H1 (cell line): ENCODE results near the gene AGBL5. TPM values are rescaled to one million over a fixed set of nuclear protein-coding genes. Genes with fewer than 3 reads are reported as not detected.

Experiments
- CTCF ChIA-PET: fragments of 300-600 bp; sonication (Branson Sonifier 250); formaldehyde crosslinking; loops from one replicate; lab custom pipeline; 2021; ENCODE audit not compliant: partially characterized antibody; lab: Charles Lee
- POLR2A ChIA-PET: fragments of 300-600 bp; sonication (Branson Sonifier 250); formaldehyde crosslinking; loops from one replicate; lab custom pipeline; 2021; ENCODE audit warnings: inconsistent platforms; ENCODE audit not compliant: partially characterized antibody; lab: Charles Lee
- DNase-seq, 2 experiments: peaks; one replicate each; pipeline versions ENCODE4 v3.0.0 to v3.0.0-alpha.2; 2010 to 2022; ENCODE audit warnings: low spot score in 2 of 2, low read depth in 1 of 2, mixed read lengths in 1 of 2
- FAIRE-seq: peaks from 2 replicates; lab custom pipeline; 2011; peaks lifted over from hg19 to GRCh38; lab: Jason Lieb, UNC
- H2AFZ ChIP-seq: 2 replicates; pipeline ENCODE4 v1.8.1; 2012; ENCODE audit warnings: low read length, inconsistent platforms
- H2AK5ac ChIP-seq: 2 replicates; pipeline ENCODE4 v1.6.1; 2013; ENCODE audit warnings: low read depth, low read length
- H2BK120ac ChIP-seq: replicated peaks from 2 replicates; pipeline ENCODE3; 2013; ENCODE audit warnings: low read depth, low read length, inconsistent platforms
- H2BK12ac ChIP-seq: 2 replicates; pipeline ENCODE4 v1.6.1; 2013; ENCODE audit warnings: low read depth, low read length
- H2BK15ac ChIP-seq: 2 replicates; pipeline ENCODE4 v1.6.1; 2013; ENCODE audit warnings: low read length
- H2BK20ac ChIP-seq: 2 replicates; pipeline ENCODE4 v1.6.1; 2013; ENCODE audit warnings: low read length
- H2BK5ac ChIP-seq: 2 replicates; pipeline ENCODE4 v1.6.1; 2013; ENCODE audit warnings: low read depth, low read length
- H3K14ac ChIP-seq: 2 replicates; pipeline ENCODE4 v1.6.1; 2013; ENCODE audit warnings: inconsistent platforms; ENCODE audit not compliant: insufficient read length
- H3K18ac ChIP-seq: 2 replicates; pipeline ENCODE4 v1.6.1; 2013; ENCODE audit warnings: low read length; ENCODE audit errors: extremely low read depth
- H3K23ac ChIP-seq: 2 replicates; pipeline ENCODE4 v1.6.1; 2013; ENCODE audit warnings: inconsistent platforms; ENCODE audit not compliant: insufficient read length
- H3K23me2 ChIP-seq: 2 replicates; pipeline ENCODE4 v1.6.1; 2013; ENCODE audit warnings: low read depth, low read length
- H3K27ac ChIP-seq: 2 replicates; pipeline ENCODE4 v1.6.1; 2011; ENCODE audit warnings: low read depth, low read length, inconsistent platforms
- H3K27me3 ChIP-seq, 4 experiments: replicated peaks in 1 of 4; 1 replicate in 1 of 4; 2 replicates in 3 of 4; pipeline versions ENCODE4 v1.6.1 to v1.8.1; 2011 to 2013; ENCODE audit warnings: low read length in 3 of 4, mild to moderate bottlenecking in 3 of 4, inconsistent platforms in 2 of 4, mixed read lengths in 2 of 4, moderate library complexity in 1 of 4; ENCODE audit not compliant: control insufficient read depth in 3 of 4, insufficient read depth in 3 of 4; ENCODE audit errors: extremely low read depth in 1 of 4
- H3K36me3 ChIP-seq, 4 experiments: 2 replicates each; pipeline versions ENCODE4 v1.6.1 to v1.8.1; 2011 to 2013; ENCODE audit warnings: mild to moderate bottlenecking in 4 of 4, low read length in 3 of 4, moderate library complexity in 2 of 4, control low read depth in 1 of 4, inconsistent platforms in 1 of 4; ENCODE audit not compliant: insufficient read depth in 4 of 4, control insufficient read depth in 2 of 4
- H3K4ac ChIP-seq: replicated peaks from 2 replicates; pipeline ENCODE3; 2013; ENCODE audit warnings: low read length, low read depth, mixed read lengths, inconsistent platforms; ENCODE audit not compliant: insufficient read length
- H3K4me1 ChIP-seq, 4 experiments: replicated peaks in 1 of 4; 1 replicate in 1 of 4; 2 replicates in 3 of 4; pipeline versions ENCODE4 v1.6.1 to v1.8.1; 2011 to 2013; ENCODE audit warnings: low read length in 3 of 4, inconsistent platforms in 2 of 4, mixed read lengths in 1 of 4; ENCODE audit not compliant: insufficient read depth in 4 of 4, control insufficient read depth in 3 of 4
- H3K4me2 ChIP-seq, 2 experiments: 2 replicates each; pipeline versions ENCODE4 v1.6.1 to v1.8.1; 2011 to 2013; ENCODE audit warnings: low read depth in 2 of 2, low read length in 2 of 2, control low read depth in 1 of 2, inconsistent platforms in 1 of 2, mild to moderate bottlenecking in 1 of 2; ENCODE audit not compliant: insufficient read depth in 1 of 2
- H3K4me3 ChIP-seq, 4 experiments: fragments of 200-600, 300-600 bp in 1 of 4; sonication (generic), shearing (Covaris generic), sonication (Bioruptor Twin) in 1 of 4; 2 replicates each; pipeline versions ENCODE4 v1.5.1 to v1.8.1; 2011 to 2016; ENCODE audit warnings: low read length in 4 of 4, low read depth in 3 of 4, control low read depth in 2 of 4, inconsistent platforms in 2 of 4, mild to moderate bottlenecking in 2 of 4, mixed read lengths in 1 of 4, moderate library complexity in 1 of 4; ENCODE audit not compliant: insufficient read depth in 2 of 4; ENCODE audit errors: extremely low read depth in 1 of 4
- H3K56ac ChIP-seq: replicated peaks from 2 replicates; pipeline ENCODE3; 2013; ENCODE audit warnings: low read depth, mild to moderate bottlenecking, mixed read lengths, low read length, inconsistent platforms; ENCODE audit not compliant: insufficient read length
- H3K79me1 ChIP-seq: 2 replicates; pipeline ENCODE4 v1.6.1; 2013; ENCODE audit warnings: low read depth, low read length, control low read depth
- H3K79me2 ChIP-seq, 2 experiments: 2 replicates each; pipeline versions ENCODE4 v1.6.1 to v1.8.1; 2012 to 2013; ENCODE audit warnings: low read length in 2 of 2, mild to moderate bottlenecking in 2 of 2, inconsistent platforms in 1 of 2; ENCODE audit not compliant: insufficient read depth in 2 of 2, control insufficient read depth in 1 of 2
- H3K9ac ChIP-seq, 4 experiments: replicated peaks in 1 of 4; 1 replicate in 1 of 4; 2 replicates in 3 of 4; pipeline versions ENCODE4 v1.6.1 to v1.8.1; 2011 to 2013; ENCODE audit warnings: low read depth in 3 of 4, low read length in 3 of 4, control low read depth in 2 of 4, mild to moderate bottlenecking in 2 of 4, moderate library complexity in 2 of 4, inconsistent platforms in 1 of 4; ENCODE audit errors: extremely low read depth in 1 of 4
- H3K9me3 ChIP-seq, 2 experiments: 2 replicates each; pipeline versions ENCODE4 v1.6.1 to v1.8.1; 2012 to 2013; ENCODE audit warnings: mild to moderate bottlenecking in 2 of 2, moderate library complexity in 2 of 2, control low read depth in 1 of 2, inconsistent platforms in 1 of 2, low read depth in 1 of 2, low read length in 1 of 2, mixed read lengths in 1 of 2; ENCODE audit not compliant: insufficient read depth in 2 of 2
- H4K20me1 ChIP-seq, 2 experiments: replicated peaks in 1 of 2; 2 replicates each; pipeline versions ENCODE3 to v1.8.1; 2011 to 2013; ENCODE audit warnings: inconsistent platforms in 2 of 2, low read length in 2 of 2, mild to moderate bottlenecking in 1 of 2; ENCODE audit not compliant: insufficient read depth in 2 of 2, control insufficient read depth in 1 of 2
- H4K5ac ChIP-seq: 2 replicates; pipeline ENCODE4 v1.6.1; 2013; ENCODE audit warnings: low read length, low read depth, mixed read lengths, inconsistent platforms; ENCODE audit not compliant: insufficient read length
- H4K8ac ChIP-seq: 2 replicates; pipeline ENCODE4 v1.8.0; 2013; ENCODE audit warnings: mild to moderate bottlenecking, moderate library complexity, low read length, inconsistent platforms; ENCODE audit not compliant: insufficient read depth; ENCODE audit errors: extremely low read depth
- H4K91ac ChIP-seq: replicated peaks from 2 replicates; pipeline ENCODE3; 2013; ENCODE audit warnings: low read length, mixed read lengths, inconsistent platforms; ENCODE audit not compliant: insufficient read length
- BACH1 ChIP-seq: IDR thresholded peaks from 2 replicates; pipeline ENCODE4 v1.6.1; 2012; ENCODE audit warnings: low read length, improper control_type of control experiment
- CREB1 ChIP-seq: IDR thresholded peaks from 2 replicates; pipeline ENCODE4 v1.6.1; 2012; ENCODE audit warnings: inconsistent platforms
- EZH2 ChIP-seq: fragments of 200-600 bp; sonication (generic); IDR thresholded peaks from 2 replicates; pipeline ENCODE4 v1.7.1; 2012; ENCODE audit warnings: low read depth, mild to moderate bottlenecking, moderate library complexity, low read length, inconsistent platforms; ENCODE audit not compliant: severe bottlenecking
- FOSL1 ChIP-seq: IDR thresholded peaks from 2 replicates; pipeline ENCODE4 v1.6.1; 2011; ENCODE audit warnings: mild to moderate bottlenecking, low read depth, low read length, moderate library complexity; ENCODE audit not compliant: insufficient read depth
- GABPA ChIP-seq: IDR thresholded peaks from 2 replicates; pipeline ENCODE4 v1.6.1; 2011; ENCODE audit warnings: mild to moderate bottlenecking, low read length, moderate library complexity, borderline replicate concordance; ENCODE audit not compliant: insufficient read depth
- JUN ChIP-seq: IDR thresholded peaks from 2 replicates; pipeline ENCODE4 v1.6.1; 2011; ENCODE audit warnings: low read depth, mild to moderate bottlenecking, improper control_type of control experiment, low read length
- KDM1A ChIP-seq: fragments of 200-600, 300-600 bp; sonication (generic); IDR thresholded peaks from 2 replicates; pipeline ENCODE4 v1.7.1; 2016; ENCODE audit warnings: mild to moderate bottlenecking, low read length, borderline replicate concordance
- POLR2AphosphoS5 ChIP-seq: IDR thresholded peaks from 2 replicates; pipeline ENCODE4 v1.6.1; 2011; ENCODE audit warnings: low read depth, low read length
- SIX5 ChIP-seq: IDR thresholded peaks from 2 replicates; pipeline ENCODE4 v1.6.1; 2011; ENCODE audit warnings: mild to moderate bottlenecking, low read depth, low read length
- SP1 ChIP-seq: IDR thresholded peaks from 2 replicates; pipeline ENCODE4 v1.6.1; 2011; ENCODE audit warnings: low read depth, low read length
- WGBS, 2 experiments: shearing (Covaris generic) in 1 of 2; methylation state at CpG; one replicate each; pipeline versions ENCODE4 v1.1.6 to v1.1.7; 2013 to 2015; ENCODE audit warnings: low lambda C conversion rate in 2 of 2, mixed read lengths in 2 of 2, inconsistent platforms in 1 of 2, low coverage in 1 of 2, missing lambda C conversion rate in 1 of 2; ENCODE audit not compliant: insufficient replicate concordance in 2 of 2, insufficient coverage in 1 of 2, insufficient read length in 1 of 2; ENCODE audit errors: extremely low coverage in 1 of 2, missing lambda C conversion rate in 1 of 2; 5-methylcytosine and 5-hydroxymethylcytosine counted together
- polyA plus RNA-seq, 7 experiments: library from polyadenylated mRNA; depleted of rRNA in 3 of 7; stranded (reverse) in 5 of 7; unstranded in 2 of 7; fragments of >200 nt in 5 of 7; fragments of 200-250 nt in 2 of 7; gene quantifications; 1 replicate in 5 of 7; 2 replicates in 1 of 7; 4 replicates in 1 of 7; pipeline versions ENCODE4 v1.2.1 to v1.2.3, GENCODE V29; 2011 to 2013; ENCODE audit warnings: missing spikeins in 2 of 7, mixed read lengths in 2 of 7
- total RNA-seq: library from RNA; stranded (reverse); fragmentation: NEBNext Ultra II Directional; extraction: Animal tissue kit (Norgen Biotek cat#: 25700); gene quantifications from 2 replicates; pipeline ENCODE4 v1.2.1, GENCODE V29; 2021
- TF ChIP-seq, protein P1 (sequence below): IDR thresholded peaks from 2 replicates; pipeline ENCODE4 v1.6.1; 2012; ENCODE audit warnings: inconsistent platforms
- TF ChIP-seq, protein P2 (sequence below): IDR thresholded peaks from 2 replicates; pipeline ENCODE4 v1.6.1; 2012; ENCODE audit warnings: low read length, inconsistent platforms

AGBL5 gene
- total and polyA plus RNA-seq, 2 of the 8 experiments (the other 6 are each of a cell fraction or from before 2014, with no cell fraction given), result 45.4 to 62.0 TPM

DNA sequence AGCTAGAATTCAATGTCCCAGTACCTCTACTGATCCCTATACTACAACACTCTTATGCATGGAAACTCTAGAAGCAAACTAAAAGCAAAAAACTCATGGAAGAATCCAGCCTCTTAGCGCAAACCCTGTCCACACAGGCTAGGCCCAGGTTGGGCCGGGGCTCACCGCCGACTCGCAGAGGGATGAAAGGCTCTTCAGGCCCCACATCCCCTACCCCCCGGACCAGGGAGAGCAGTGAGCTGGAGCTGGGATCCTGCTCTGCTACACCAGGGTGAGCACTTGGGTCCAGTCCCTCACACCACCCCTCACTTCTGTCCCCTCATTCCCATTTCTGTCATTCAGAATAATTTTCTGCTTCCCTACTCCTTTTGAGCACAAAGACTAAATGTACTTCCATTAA is 18.0 kb downstream of the AGBL5 start:
- no peak overlapping the region for H3K56ac ChIP-seq
- H4K91ac ChIP-seq, result no peak overlapping the region
- H3K4me1 ChIP-seq, result peaks cover 0 to 7% (median 4%) of the 10 kb centered on the region in 4 experiments; a peak in 5 of 7 replicates
- no peak overlapping the region for H3K18ac ChIP-seq
- DNase-seq (no peak), FAIRE-seq (no peak)
- no peak overlapping the region; a peak in 1 of 7 replicates for H3K9ac ChIP-seq
- no peak overlapping the region for H2BK5ac ChIP-seq
- no peak overlapping the region for H2BK120ac ChIP-seq
- no peak overlapping the region for H3K27ac ChIP-seq
- no peaks in the 10 kb centered on the region for H3K9me3 ChIP-seq
- H3K79me1 ChIP-seq, result peaks cover 12% of the 10 kb centered on the region; the same call in 1 of the 2 replicates
- peak overlapping the region; percentile 57; the same call in 1 of the 2 replicates for H4K8ac ChIP-seq
- no peak overlapping the region for H2BK20ac ChIP-seq
- no peak overlapping the region for H2AFZ ChIP-seq
- no peak overlapping the region for H2BK15ac ChIP-seq
- no peak overlapping the region for H2BK12ac ChIP-seq
- H4K20me1 ChIP-seq, result peaks cover 3 to 6% of the 10 kb centered on the region in 2 experiments
- H2AK5ac ChIP-seq, result no peak overlapping the region
- H3K4ac ChIP-seq, result no peak overlapping the region
- H3K36me3 ChIP-seq, result peaks cover 10 to 34% (median 16%) of the 10 kb centered on the region in 4 experiments; a peak in 7 of 8 replicates
- H3K23me2 ChIP-seq, result peaks cover 12% of the 10 kb centered on the region; the same call in 1 of the 2 replicates
- WGBS, 2 experiments, result 96% methylated on average over 6 of the region's 6 CpGs; no CpG with 5 or more reads in 1 of the 2 experiments
- H3K27me3 ChIP-seq, result no peaks in the 10 kb centered on the region
- H3K4me3 ChIP-seq, result no peak overlapping the region
- H3K14ac ChIP-seq, result no peak overlapping the region
- ChIA-PET POLR2A (interaction anchor here (0.5 to 18.5 kb wide), 3 partner anchors 13 to 124 kb away, joined by 3 to 441 read pairs (median 5); partner anchors contain the start of gene AGBL5), CTCF (interaction anchor here (1.5 kb wide), 2 partner anchors 12 to 14 kb away, joined by 4 to 5 read pairs; no protein-coding TSS in a partner anchor)
- no peak overlapping the region for H4K5ac ChIP-seq
- H3K4me2 ChIP-seq, result no peak overlapping the region
- no peak overlapping the region for H3K23ac ChIP-seq
- H3K79me2 ChIP-seq, result peaks cover 0 to 12% of the 10 kb centered on the region in 2 experiments; a peak in 3 of 4 replicates
- TF ChIP-seq SP1, result no peak
- TF ChIP-seq, protein P1, sequence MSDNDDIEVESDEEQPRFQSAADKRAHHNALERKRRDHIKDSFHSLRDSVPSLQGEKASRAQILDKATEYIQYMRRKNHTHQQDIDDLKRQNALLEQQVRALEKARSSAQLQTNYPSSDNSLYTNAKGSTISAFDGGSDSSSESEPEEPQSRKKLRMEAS, result no peak
- TF ChIP-seq POLR2AphosphoS5, result no peak
- no peak for TF ChIP-seq GABPA
- no peak for TF ChIP-seq JUN
- TF ChIP-seq KDM1A, result no peak
- TF ChIP-seq FOSL1, result no peak
- TF ChIP-seq, protein P2, sequence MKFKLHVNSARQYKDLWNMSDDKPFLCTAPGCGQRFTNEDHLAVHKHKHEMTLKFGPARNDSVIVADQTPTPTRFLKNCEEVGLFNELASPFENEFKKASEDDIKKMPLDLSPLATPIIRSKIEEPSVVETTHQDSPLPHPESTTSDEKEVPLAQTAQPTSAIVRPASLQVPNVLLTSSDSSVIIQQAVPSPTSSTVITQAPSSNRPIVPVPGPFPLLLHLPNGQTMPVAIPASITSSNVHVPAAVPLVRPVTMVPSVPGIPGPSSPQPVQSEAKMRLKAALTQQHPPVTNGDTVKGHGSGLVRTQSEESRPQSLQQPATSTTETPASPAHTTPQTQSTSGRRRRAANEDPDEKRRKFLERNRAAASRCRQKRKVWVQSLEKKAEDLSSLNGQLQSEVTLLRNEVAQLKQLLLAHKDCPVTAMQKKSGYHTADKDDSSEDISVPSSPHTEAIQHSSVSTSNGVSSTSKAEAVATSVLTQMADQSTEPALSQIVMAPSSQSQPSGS, result no peak
- TF ChIP-seq BACH1, result no peak
- TF ChIP-seq EZH2, result no peak
- no peak for TF ChIP-seq SIX5
- TF ChIP-seq CREB1, result no peak
